H9 (cell line): Measurements from ENCODE around the gene JAG2. TPM values are rescaled to one million over a fixed set of nuclear protein-coding genes. Genes with fewer than 3 reads are reported as not detected.

Experiments
- DNase-seq: peaks from one replicate; pipeline ENCODE4 v3.0.0-alpha.2; 2017
- H2AFZ ChIP-seq: one replicate; pipeline ENCODE4 v1.6.1; 2013; ENCODE audit warnings: mild to moderate bottlenecking, low read length, control low read depth, moderate library complexity
- H2AK5ac ChIP-seq: 2 replicates; pipeline ENCODE4 v1.6.1; 2013; ENCODE audit warnings: low read length, control low read depth, mixed read lengths; ENCODE audit not compliant: insufficient read length
- H2BK120ac ChIP-seq: one replicate; pipeline ENCODE4 v1.6.1; 2013; ENCODE audit warnings: low read depth, mild to moderate bottlenecking, low read length, control low read depth, inconsistent platforms; ENCODE audit not compliant: poor library complexity, severe bottlenecking
- H2BK12ac ChIP-seq: 2 replicates; pipeline ENCODE4 v1.6.1; 2013; ENCODE audit warnings: low read length, control low read depth, mixed read lengths, low read depth; ENCODE audit not compliant: insufficient read length
- H2BK15ac ChIP-seq: 2 replicates; pipeline ENCODE4 v1.6.1; 2013; ENCODE audit warnings: low read depth, low read length, control low read depth
- H2BK20ac ChIP-seq: one replicate; pipeline ENCODE4 v1.6.1; 2013; ENCODE audit warnings: low read depth, mild to moderate bottlenecking, low read length, control low read depth, inconsistent platforms; ENCODE audit not compliant: poor library complexity, severe bottlenecking
- H2BK5ac ChIP-seq: 2 replicates; pipeline ENCODE4 v1.6.1; 2013; ENCODE audit warnings: low read length, control low read depth, mixed read lengths; ENCODE audit not compliant: insufficient read length
- H3K14ac ChIP-seq: 2 replicates; pipeline ENCODE4 v1.6.1; 2013; ENCODE audit warnings: low read length, control low read depth; ENCODE audit not compliant: insufficient read depth
- H3K18ac ChIP-seq: 2 replicates; pipeline ENCODE4 v1.6.1; 2013; ENCODE audit warnings: low read depth, mild to moderate bottlenecking, mixed read lengths, low read length, control low read depth; ENCODE audit not compliant: insufficient read length
- H3K23ac ChIP-seq: 2 replicates; pipeline ENCODE4 v1.6.1; 2013; ENCODE audit warnings: low read length, control low read depth, mixed read lengths, low read depth; ENCODE audit not compliant: insufficient read length
- H3K23me2 ChIP-seq: 2 replicates; pipeline ENCODE4 v1.6.1; 2013; ENCODE audit warnings: low read depth, mild to moderate bottlenecking, mixed read lengths, low read length, control low read depth; ENCODE audit not compliant: insufficient read length, poor library complexity, severe bottlenecking
- H3K27ac ChIP-seq: 2 replicates; pipeline ENCODE4 v1.5.1; 2013; ENCODE audit warnings: low read length, control low read depth, mixed read lengths, low read depth; ENCODE audit not compliant: insufficient read length
- H3K27me3 ChIP-seq: 2 replicates; pipeline ENCODE4 v1.6.1; 2013; ENCODE audit warnings: low read length, control low read depth, inconsistent platforms; ENCODE audit not compliant: insufficient read depth
- H3K4ac ChIP-seq: 2 replicates; pipeline ENCODE4 v1.6.1; 2013; ENCODE audit warnings: low read depth, mild to moderate bottlenecking, control low read depth, inconsistent platforms, low read length, moderate library complexity
- H3K4me1 ChIP-seq: 2 replicates; pipeline ENCODE4 v1.6.1; 2013; ENCODE audit warnings: low read length, control low read depth, inconsistent platforms; ENCODE audit not compliant: insufficient read depth
- H3K4me2 ChIP-seq: 2 replicates; pipeline ENCODE4 v1.6.1; 2013; ENCODE audit warnings: low read length, control low read depth, mixed read lengths; ENCODE audit not compliant: insufficient read length, insufficient read depth
- H3K56ac ChIP-seq: 2 replicates; pipeline ENCODE4 v1.6.1; 2013; ENCODE audit warnings: low read depth, mild to moderate bottlenecking, mixed read lengths, low read length, control low read depth; ENCODE audit not compliant: insufficient read length
- H3K79me1 ChIP-seq: 2 replicates; pipeline ENCODE4 v1.6.1; 2013; ENCODE audit warnings: low read depth, mild to moderate bottlenecking, moderate library complexity, low read length, control low read depth, inconsistent platforms; ENCODE audit not compliant: insufficient read depth, poor library complexity, severe bottlenecking
- H3K79me2 ChIP-seq: 2 replicates; pipeline ENCODE4 v1.6.1; 2013; ENCODE audit warnings: low read length, control low read depth, inconsistent platforms; ENCODE audit not compliant: insufficient read depth
- H3K9ac ChIP-seq: 2 replicates; pipeline ENCODE4 v1.6.1; 2013; ENCODE audit warnings: low read length, control low read depth, mixed read lengths; ENCODE audit not compliant: insufficient read length; ENCODE audit errors: extremely low read depth
- H3K9me3 ChIP-seq: one replicate; pipeline ENCODE4 v1.6.1; 2013; ENCODE audit warnings: low read depth, low read length, inconsistent platforms; ENCODE audit not compliant: control insufficient read depth
- H3T11ph ChIP-seq: one replicate; pipeline ENCODE4 v1.6.1; 2013; ENCODE audit warnings: mild to moderate bottlenecking, low read length, control low read depth, inconsistent platforms
- H4K20me1 ChIP-seq: one replicate; pipeline ENCODE4 v1.6.1; 2013; ENCODE audit not compliant: control insufficient read depth, insufficient read length, insufficient read depth
- H4K5ac ChIP-seq: 2 replicates; pipeline ENCODE4 v1.6.1; 2013; ENCODE audit warnings: low read depth, mild to moderate bottlenecking, mixed read lengths, low read length, control low read depth; ENCODE audit not compliant: insufficient read length
- H4K8ac ChIP-seq: replicated peaks from 2 replicates; pipeline ENCODE4 v1.6.1; 2013; ENCODE audit warnings: low read length, control low read depth, mixed read lengths, low read depth; ENCODE audit not compliant: insufficient read length
- H4K91ac ChIP-seq: 2 replicates; pipeline ENCODE4 v1.6.1; 2013; ENCODE audit warnings: low read depth, mild to moderate bottlenecking, moderate library complexity, mixed read lengths, low read length, control low read depth; ENCODE audit not compliant: insufficient read length
- H3K27ac Mint-ChIP-seq, 3 experiments: 2 replicates in 2 of 3; 3 replicates in 1 of 3; pipeline ENCODE4 v1.8.0; 2020 to 2021; ENCODE audit warnings: mixed read lengths in 3 of 3, mild to moderate bottlenecking in 1 of 3, moderate library complexity in 1 of 3
- H3K27me3 Mint-ChIP-seq: 2 replicates; pipeline ENCODE4 v1.8.0; 2021; ENCODE audit warnings: low read depth, mild to moderate bottlenecking, moderate library complexity, mixed read lengths
- H3K36me3 Mint-ChIP-seq, 3 experiments: 2 replicates in 2 of 3; 3 replicates in 1 of 3; pipeline ENCODE4 v1.8.0; 2020 to 2021; ENCODE audit warnings: low read depth in 3 of 3, mixed read lengths in 3 of 3; ENCODE audit not compliant: insufficient read depth in 1 of 3
- H3K4me1 Mint-ChIP-seq, 2 experiments: 2 replicates each; pipeline ENCODE4 v1.8.0; 2020; ENCODE audit warnings: mixed read lengths in 2 of 2
- H3K4me3 Mint-ChIP-seq, 2 experiments: 2 replicates in 1 of 2; 3 replicates in 1 of 2; pipeline ENCODE4 v1.8.0; 2020 to 2021; ENCODE audit warnings: mild to moderate bottlenecking in 2 of 2, mixed read lengths in 2 of 2, moderate library complexity in 1 of 2
- H3K9me3 Mint-ChIP-seq, 2 experiments: 2 replicates in 1 of 2; 3 replicates in 1 of 2; pipeline ENCODE4 v1.8.0; 2020; ENCODE audit warnings: mild to moderate bottlenecking in 2 of 2, mixed read lengths in 2 of 2, moderate library complexity in 1 of 2
- CTCF ChIP-seq: fragments of 200-600 bp; sonication (generic); conservative IDR thresholded peaks from 3 replicates; pipeline ENCODE4 v1.8.0; 2021; ENCODE audit warnings: antibody characterized with exemption, mild to moderate bottlenecking
- WGBS: extraction: QIAGEN DNeasy Blood & Tissue Kit; methylation state at CpG from one replicate; pipeline ENCODE4 v1.1.7; 2013; ENCODE audit warnings: missing lambda C conversion rate, low lambda C conversion rate, mixed read lengths; ENCODE audit not compliant: insufficient read length; ENCODE audit errors: extremely low coverage; 5-methylcytosine and 5-hydroxymethylcytosine counted together
- total RNA-seq: library from RNA; stranded (reverse); gene quantifications from 2 replicates; pipeline ENCODE4 v1.2.1, GENCODE V29; 2021

Gene JAG2
- total RNA-seq, 1 experiment from 2014 or later = 11.4 TPM

- H2BK20ac ChIP-seq = no peak within 1 kb of the TSS
- no peaks in the 10 kb centered on the region for H3K79me1 ChIP-seq
- H3K23ac ChIP-seq = no peak within 1 kb of the TSS
- H3T11ph ChIP-seq = no peak within 1 kb of the TSS
- no peak within 1 kb of the TSS for H3K4ac ChIP-seq
- H4K91ac ChIP-seq = no peak within 1 kb of the TSS
- H3K23me2 ChIP-seq = peaks cover 2% of the 10 kb centered on the region
- DNase-seq = peak; percentile 83
- no peak within 1 kb of the TSS for H2BK5ac ChIP-seq
- no peak for TF ChIP-seq CTCF
- no peaks in the 10 kb centered on the region for H3K4me1 ChIP-seq
- H3K18ac ChIP-seq = no peak within 1 kb of the TSS
- no peaks in the 10 kb centered on the region for H4K20me1 ChIP-seq
- H2BK12ac ChIP-seq = no peak within 1 kb of the TSS
- H3K79me2 ChIP-seq = no peaks in the 10 kb centered on the region
- H3K4me2 ChIP-seq = peak within 1 kb of the TSS; percentile 46
- H3K56ac ChIP-seq = no peak within 1 kb of the TSS
- H3K27ac Mint-ChIP-seq = no peak within 1 kb of the TSS
- H2BK120ac ChIP-seq = no peak within 1 kb of the TSS
- H3K4me3 Mint-ChIP-seq = peak within 1 kb of the TSS; percentile 66 to 84
- H2BK15ac ChIP-seq = no peak within 1 kb of the TSS
- no peak within 1 kb of the TSS for H3K27ac ChIP-seq
- H3K27me3 ChIP-seq = no peaks in the 10 kb centered on the region; the same call in 1 of the 2 replicates
- H3K27me3 Mint-ChIP-seq = peaks cover 40% of the 10 kb centered on the region
- H3K4me1 Mint-ChIP-seq = peaks cover 4 to 17% of the 10 kb centered on the region in 2 experiments; a peak in 3 of 4 replicates
- no peaks in the 10 kb centered on the region for H3K36me3 Mint-ChIP-seq
- H3K9ac ChIP-seq = peak within 1 kb of the TSS; percentile 10
- H3K9me3 ChIP-seq = no peaks in the 10 kb centered on the region
- H3K14ac ChIP-seq = no peak within 1 kb of the TSS; the same call in 1 of the 2 replicates
- H4K8ac ChIP-seq = no peak within 1 kb of the TSS
- H3K9me3 Mint-ChIP-seq = no peaks in the 10 kb centered on the region
- no peak within 1 kb of the TSS for H2AK5ac ChIP-seq
- H4K5ac ChIP-seq = no peak within 1 kb of the TSS
- no peak within 1 kb of the TSS for H2AFZ ChIP-seq
- WGBS = no CpG with 5 or more reads among the region's 106 CpGs
These were observed 12.3 kb upstream of the JAG2 start, which contains the start of gene NUDT14 for GRCh38 chr14:105180592-105181548. Gene NUDT14, minus strand, starts transcription at chr14:105181312. Its CDS starts 103 bp downstream, at chr14:105181209.
